ENCODE data around the gene SMARCC2. TPM values are rescaled to one million over a fixed set of nuclear protein-coding genes. Genes with fewer than 3 reads are reported as not detected.
A peak's percentile ranks its signal among the peaks of the same experiment; 100 is the strongest.

The SMARCC2 gene
- total RNA-seq, 1 donor from 2014 or later: 43.9 TPM

DNA sequence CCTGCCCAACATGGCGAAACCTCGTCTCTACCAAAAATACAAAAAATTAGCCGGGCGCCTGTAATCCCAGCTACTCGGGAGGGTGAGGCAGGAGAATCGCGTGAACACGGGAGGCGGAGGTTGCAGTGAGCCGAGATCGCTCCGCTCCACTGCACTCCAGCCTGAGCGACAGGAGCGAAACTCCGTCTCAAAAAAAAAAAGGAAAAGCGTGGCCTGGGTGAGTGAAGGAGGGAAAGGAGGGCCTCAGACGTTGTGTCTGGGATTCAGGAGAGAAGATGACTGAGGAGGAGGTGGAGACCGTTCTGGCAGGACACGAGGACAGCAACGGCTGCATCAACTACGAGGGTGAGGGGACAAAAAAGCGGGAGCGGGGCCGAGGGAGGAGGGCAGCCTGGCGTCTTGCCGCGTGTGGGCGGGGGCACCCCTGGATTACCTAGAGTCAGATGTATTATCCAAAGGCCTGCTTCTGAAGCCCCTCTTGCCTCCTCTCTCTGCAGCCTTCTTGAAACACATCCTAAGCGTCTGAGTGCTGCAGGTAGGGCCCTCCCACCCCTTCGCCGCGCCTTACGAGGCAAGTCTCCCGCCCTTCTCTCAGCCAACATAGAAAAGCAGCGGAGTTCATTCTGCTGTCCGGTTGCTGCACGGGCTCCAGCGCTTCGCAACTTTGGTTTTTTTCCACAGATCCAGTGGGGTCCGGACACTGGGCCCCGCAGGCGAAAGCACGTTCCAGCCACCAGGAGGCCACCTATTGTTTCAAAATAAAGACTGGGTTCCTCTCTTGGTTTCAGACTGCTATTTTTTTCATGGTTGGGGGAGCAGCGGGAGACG lies 31.9 kb downstream of the SMARCC2 start:
- peak; percentile 44 for DNase-seq (ENCODE audit: low read depth)

DNA sequence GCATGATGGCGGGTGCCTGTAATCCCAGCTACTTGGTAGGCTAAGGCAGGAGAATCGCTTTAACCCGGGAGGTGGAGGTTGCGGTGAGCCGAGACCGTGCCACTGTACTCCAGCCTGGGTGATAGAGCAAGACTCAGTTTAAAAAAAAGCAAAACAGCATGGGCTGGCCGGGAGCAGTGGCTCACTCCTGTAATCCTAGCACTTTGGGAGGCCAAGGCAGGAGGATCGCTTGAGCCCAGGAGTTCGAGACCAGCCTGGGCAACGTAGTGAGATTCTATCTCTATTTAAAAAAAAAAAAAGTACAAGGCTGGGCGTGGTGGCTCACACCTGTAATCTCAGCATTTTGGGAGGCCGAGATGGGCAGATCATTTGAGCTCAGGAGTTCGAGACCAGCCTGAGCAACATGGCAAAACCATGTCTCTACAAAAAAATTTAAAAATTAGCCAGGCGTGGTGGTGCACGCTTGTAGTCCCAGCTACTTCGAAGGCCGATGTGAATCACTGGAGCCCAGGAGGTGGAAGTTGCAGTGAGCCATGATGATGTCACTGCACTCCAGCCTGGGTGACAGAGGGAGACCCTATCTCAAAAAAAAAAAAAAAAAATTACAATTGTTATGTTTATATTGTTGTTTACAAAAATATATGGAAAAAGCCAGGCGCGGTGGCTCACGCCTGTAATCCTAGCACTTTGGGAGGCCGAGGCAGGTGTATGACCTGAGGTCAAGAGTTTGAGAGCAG lies 32.7 kb downstream of the SMARCC2 start:
- DNase-seq (ENCODE audit: low read depth): peak; percentile 13
- peak overlapping the region; percentile 92 for H3K4me3 ChIP-seq (ENCODE audit: low read depth, low read length)

More for the DNA sequence above, 31.9 kb downstream of the SMARCC2 start:
- peak overlapping the region; percentile 92 for H3K4me3 ChIP-seq (ENCODE audit: low read depth, low read length)
- TF ChIP-seq, protein P1, sequence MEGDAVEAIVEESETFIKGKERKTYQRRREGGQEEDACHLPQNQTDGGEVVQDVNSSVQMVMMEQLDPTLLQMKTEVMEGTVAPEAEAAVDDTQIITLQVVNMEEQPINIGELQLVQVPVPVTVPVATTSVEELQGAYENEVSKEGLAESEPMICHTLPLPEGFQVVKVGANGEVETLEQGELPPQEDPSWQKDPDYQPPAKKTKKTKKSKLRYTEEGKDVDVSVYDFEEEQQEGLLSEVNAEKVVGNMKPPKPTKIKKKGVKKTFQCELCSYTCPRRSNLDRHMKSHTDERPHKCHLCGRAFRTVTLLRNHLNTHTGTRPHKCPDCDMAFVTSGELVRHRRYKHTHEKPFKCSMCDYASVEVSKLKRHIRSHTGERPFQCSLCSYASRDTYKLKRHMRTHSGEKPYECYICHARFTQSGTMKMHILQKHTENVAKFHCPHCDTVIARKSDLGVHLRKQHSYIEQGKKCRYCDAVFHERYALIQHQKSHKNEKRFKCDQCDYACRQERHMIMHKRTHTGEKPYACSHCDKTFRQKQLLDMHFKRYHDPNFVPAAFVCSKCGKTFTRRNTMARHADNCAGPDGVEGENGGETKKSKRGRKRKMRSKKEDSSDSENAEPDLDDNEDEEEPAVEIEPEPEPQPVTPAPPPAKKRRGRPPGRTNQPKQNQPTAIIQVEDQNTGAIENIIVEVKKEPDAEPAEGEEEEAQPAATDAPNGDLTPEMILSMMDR (conservative IDR thresholded peaks at IDR 0.05; ENCODE audit: low read depth, low read length): peak; percentile 72

GRCh38 chr12:56155256-56155845 lies 33.9 kb downstream of the SMARCC2 start:
- TF ChIP-seq, protein P1 (conservative IDR thresholded peaks at IDR 0.05; ENCODE audit: low read depth, low read length): no peak
- H3K4me3 ChIP-seq (ENCODE audit: low read depth, low read length): no peak overlapping the region
- no peak for DNase-seq (ENCODE audit: low read depth)

DNA sequence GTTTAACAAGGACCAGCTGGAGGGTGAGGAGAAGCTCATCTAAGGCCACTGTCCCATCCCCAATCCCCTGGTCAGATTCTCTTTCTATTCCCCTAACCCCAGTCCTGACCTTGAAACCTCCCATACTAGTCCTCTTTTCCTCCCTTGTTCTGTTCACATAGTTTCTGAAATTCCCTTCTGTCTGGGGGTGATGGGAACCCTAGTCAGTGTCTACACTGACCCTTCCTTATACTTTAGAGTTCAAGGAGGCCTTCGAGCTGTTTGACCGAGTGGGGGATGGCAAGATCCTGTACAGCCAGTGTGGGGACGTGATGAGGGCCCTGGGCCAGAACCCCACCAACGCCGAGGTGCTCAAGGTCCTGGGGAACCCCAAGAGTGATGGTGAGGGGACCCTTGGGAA lies 34.5 kb downstream of the SMARCC2 start:
- DNase-seq (ENCODE audit: low read depth): no peak
- no peak overlapping the region for H3K4me3 ChIP-seq (ENCODE audit: low read depth, low read length)
- TF ChIP-seq, protein P1 (conservative IDR thresholded peaks at IDR 0.05; ENCODE audit: low read depth, low read length): no peak

- H3K4me3 ChIP-seq (ENCODE audit: low read depth, low read length): no peak overlapping the region
- TF ChIP-seq, protein P1 (conservative IDR thresholded peaks at IDR 0.05; ENCODE audit: low read depth, low read length): no peak
Measured at GRCh38 chr12:56154246-56154771, 35.0 kb downstream of the SMARCC2 start.

DNA sequence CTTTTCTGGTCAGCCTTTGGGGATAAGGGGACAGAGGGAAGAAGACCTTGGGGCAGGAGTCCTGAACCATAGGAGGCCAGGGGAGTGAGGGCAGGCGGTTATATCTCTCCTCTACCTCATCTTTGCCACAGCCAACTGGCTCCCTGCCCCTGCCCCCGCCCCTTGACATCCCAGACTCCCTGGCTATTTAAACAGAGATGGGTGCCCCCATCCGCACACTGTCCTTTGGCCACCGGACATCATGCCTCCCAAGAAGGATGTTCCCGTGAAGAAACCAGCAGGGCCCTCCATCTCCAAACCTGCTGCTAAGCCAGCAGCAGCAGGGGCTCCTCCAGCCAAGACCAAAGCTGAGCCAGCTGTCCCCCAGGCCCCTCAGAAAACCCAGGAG lies 35.6 kb downstream of the SMARCC2 start:
- H3K4me3 ChIP-seq (ENCODE audit: low read depth, low read length): no peak overlapping the region
- TF ChIP-seq, protein P1 (conservative IDR thresholded peaks at IDR 0.05; ENCODE audit: low read depth, low read length): no peak
- no peak for DNase-seq (ENCODE audit: low read depth)

More at GRCh38 chr12:56154246-56154771, 35.0 kb downstream of the SMARCC2 start:
- no peak for DNase-seq (ENCODE audit: low read depth)
